ENCODE data around the gene TAC1.

- TF ChIP-seq POLR2AphosphoS5 (IDR thresholded peaks at IDR 0.05) = no peak
- no peak for TF ChIP-seq POLR2A (IDR thresholded peaks at IDR 0.05)
- TF ChIP-seq CTCF (IDR thresholded peaks at IDR 0.05) = no peak
- TF ChIP-seq EP300 (IDR thresholded peaks at IDR 0.05) = no peak
Observed at GRCh38 chr7:97722386-97722785, 9.5 kb upstream of the TAC1 start.
